Endothelial cell of umbilical vein (primary cell): ENCODE data around the gene KCNN1. TPM values are rescaled to one million over a fixed set of nuclear protein-coding genes. Genes with fewer than 3 reads are reported as not detected.
A peak's percentile ranks its signal among the peaks of the same experiment; 100 is the strongest.

ENCODE experiments used
- BruUV-seq: library from RNA; stranded (reverse); fragments of 400-500 nt; replicated peaks from 2 replicates; lab custom pipeline; 2021; lab: Mats Ljungman, UMichigan
- CTCF ChIA-PET: fragments of 300-600, 350-600 bp; sonication (Branson Sonifier 250); formaldehyde crosslinking; loops from one replicate; lab custom pipeline; 2021; ENCODE audit warnings: antibody characterized with exemption, inconsistent platforms; lab: Charles Lee
- POLR2A ChIA-PET: fragments of 300-600, 350-600 bp; sonication (Branson Sonifier 250); formaldehyde crosslinking; loops from one replicate; lab custom pipeline; 2021; ENCODE audit warnings: antibody characterized with exemption, inconsistent platforms; lab: Charles Lee
- DNase-seq: peaks from one replicate; pipeline ENCODE4 v3.0.0-alpha.2; 2011; ENCODE audit warnings: low read depth, low spot score
- FAIRE-seq: peaks from 2 replicates; lab custom pipeline; 2011; peaks lifted over from hg19 to GRCh38; lab: Jason Lieb, UNC
- H2AFZ ChIP-seq: 2 replicates; pipeline ENCODE4 v1.6.0; 2012; ENCODE audit warnings: low read depth, low read length, control low read depth, inconsistent platforms
- H3K27ac ChIP-seq: 2 replicates; pipeline ENCODE4 v1.5.1; 2011; ENCODE audit warnings: low read depth, mild to moderate bottlenecking, control low read depth, low read length, moderate library complexity; ENCODE audit not compliant: insufficient read depth
- H3K27me3 ChIP-seq, 2 experiments: 2 replicates each; pipeline versions ENCODE4 v1.6.0 to v1.6.1; 2011; ENCODE audit warnings: low read length in 2 of 2, mixed read lengths in 1 of 2; ENCODE audit not compliant: control insufficient read depth in 2 of 2, insufficient read depth in 2 of 2
- H3K36me3 ChIP-seq, 2 experiments: 2 replicates in 1 of 2; 3 replicates in 1 of 2; pipeline ENCODE4 v1.5.1; 2011; ENCODE audit warnings: low read length in 2 of 2, mild to moderate bottlenecking in 1 of 2, moderate library complexity in 1 of 2; ENCODE audit not compliant: control insufficient read depth in 2 of 2, insufficient read depth in 2 of 2; ENCODE audit errors: extremely low read depth in 1 of 2
- H3K4me1 ChIP-seq: 3 replicates; pipeline ENCODE4 v1.5.1; 2011; ENCODE audit warnings: mild to moderate bottlenecking, low read length; ENCODE audit not compliant: control insufficient read depth, insufficient read depth; ENCODE audit errors: extremely low read depth
- H3K4me2 ChIP-seq: 2 replicates; pipeline ENCODE4 v1.6.1; 2011; ENCODE audit warnings: low read length, control low read depth, mixed read lengths; ENCODE audit not compliant: insufficient read depth
- H3K4me3 ChIP-seq, 3 experiments: fragments of 200-600 bp in 1 of 3; sonication (generic), shearing (Covaris generic) in 1 of 3; replicated peaks in 1 of 3; 2 replicates each; pipeline ENCODE4 v1.5.1; 2011 to 2016; ENCODE audit warnings: control low read depth in 3 of 3, low read length in 3 of 3, mild to moderate bottlenecking in 2 of 3, inconsistent platforms in 1 of 3, low read depth in 1 of 3, moderate library complexity in 1 of 3; ENCODE audit not compliant: insufficient read depth in 1 of 3
- H3K79me2 ChIP-seq: 2 replicates; pipeline ENCODE4 v1.6.0; 2012; ENCODE audit warnings: low read length, inconsistent platforms; ENCODE audit not compliant: control insufficient read depth, insufficient read depth
- H3K9ac ChIP-seq: replicated peaks from 2 replicates; pipeline ENCODE3; 2011; ENCODE audit warnings: low read length, control low read depth; ENCODE audit not compliant: insufficient read depth; ENCODE audit errors: extremely low read depth
- H3K9me1 ChIP-seq: replicated peaks from 3 replicates; pipeline ENCODE4 v1.6.0; 2011; ENCODE audit warnings: mild to moderate bottlenecking, low read length; ENCODE audit not compliant: control insufficient read depth, insufficient read depth; ENCODE audit errors: extremely low read depth
- H3K9me3 ChIP-seq: replicated peaks from 2 replicates; pipeline ENCODE4 v1.5.1; 2012; ENCODE audit warnings: low read length, inconsistent platforms; ENCODE audit not compliant: control insufficient read depth, insufficient read depth
- H4K20me1 ChIP-seq: replicated peaks from 2 replicates; pipeline ENCODE3; 2011; ENCODE audit warnings: mild to moderate bottlenecking, low read length; ENCODE audit not compliant: control insufficient read depth, insufficient read depth; ENCODE audit errors: extremely low read depth
- CTCF ChIP-seq, 2 donors: IDR thresholded peaks; 1 replicate in 1 of 2; 2 replicates in 1 of 2; pipeline ENCODE4 v1.5.1; 2011; ENCODE audit warnings: low read length in 2 of 2, mild to moderate bottlenecking in 2 of 2, moderate library complexity in 2 of 2, control low read depth in 1 of 2, inconsistent platforms in 1 of 2, low read depth in 1 of 2; ENCODE audit not compliant: insufficient read depth in 1 of 2; ENCODE audit errors: extremely low read depth in 1 of 2
- EZH2 ChIP-seq: IDR thresholded peaks from 2 replicates; pipeline ENCODE4 v1.6.1; 2012; ENCODE audit warnings: borderline replicate concordance, low read depth, mild to moderate bottlenecking, moderate library complexity, low read length, inconsistent platforms; ENCODE audit not compliant: severe bottlenecking
- FOS ChIP-seq: IDR thresholded peaks from 2 replicates; pipeline ENCODE4 v1.6.1; 2011; ENCODE audit warnings: mild to moderate bottlenecking, low read length, moderate library complexity, borderline replicate concordance; ENCODE audit not compliant: insufficient read depth
- MYC ChIP-seq: IDR thresholded peaks from one replicate; pipeline ENCODE4 v1.6.1; 2011; ENCODE audit warnings: mild to moderate bottlenecking, low read depth, low read length
- POLR2AphosphoS5 ChIP-seq: IDR thresholded peaks from 2 replicates; pipeline ENCODE4 v1.6.1; 2012; ENCODE audit warnings: low read depth, mild to moderate bottlenecking, control low read depth, low read length, moderate library complexity; ENCODE audit not compliant: insufficient read depth
- dilution Hi-C: fragments of 300-500 bp; cut with MboI; formaldehyde crosslinking; loops from one replicate; pipeline ENCODE4 v1.15.0; 2019; ENCODE audit warnings: low sequenced_read_pairs; ENCODE audit not compliant: extremely low pct_ligation_motif_present
- intact Hi-C: fragments of 100-400 bp; cut with micrococcal nuclease; formaldehyde crosslinking; loops from one replicate; pipeline ENCODE4 v1.10.0; 2022
- polyA plus RNA-seq, 4 experiments: library from polyadenylated mRNA; depleted of rRNA in 3 of 4; stranded (reverse) in 3 of 4; unstranded in 1 of 4; fragments of >200 nt; gene quantifications; 2 replicates each; pipeline versions ENCODE4 v1.2.1 to v1.2.3, GENCODE V29; 2011 to 2012; ENCODE audit warnings: missing spikeins in 1 of 4
- total RNA-seq: library from RNA; stranded (reverse); gene quantifications from 2 replicates; pipeline ENCODE4 v1.2.3, GENCODE V29; 2021

KCNN1 gene
- total and polyA plus RNA-seq, 2 donors (not counting 3 experiments of a cell fraction or from before 2014, with no cell fraction given), result 0.18 to 0.80 TPM

GRCh38 chr19:17931532-17932191 lies 35.2 kb upstream of the KCNN1 start:
- TF ChIP-seq POLR2AphosphoS5 (no peak), FOS (no peak), CTCF (IDR thresholded peaks at IDR 0.05; ENCODE audit: extremely low read depth in 1 of 2, insufficient read depth in 1 of 2, low read depth in 1 of 2, low read length in 2 of 2) (no peak), EZH2 (no peak), MYC (no peak)
- intact Hi-C loops, result loop anchor here (1.0 to 5.0 kb wide), 4 partner anchors 15 to 139 kb away; partner anchors contain the start of gene RPL18A
- no peak overlapping the region for H3K27ac ChIP-seq
- peaks cover 16% of the 10 kb centered on the region for H3K4me1 ChIP-seq
- peaks cover 15% of the 10 kb centered on the region for H3K79me2 ChIP-seq
- H4K20me1 ChIP-seq, result no peaks in the 10 kb centered on the region
- ChIA-PET CTCF (interaction anchor here (1.0 to 4.4 kb wide), 12 partner anchors 12 to 436 kb away, joined by 4 to 118 read pairs (median 8); partner anchors contain the start of genes RPL18A and SLC5A5), POLR2A (interaction anchor here (1.7 kb wide), 1 partner anchor 72 kb away, joined by 18 read pairs; the partner anchor contains the start of gene RPL18A)
- H3K9me3 ChIP-seq, result no peaks in the 10 kb centered on the region
- no peak overlapping the region for H3K9ac ChIP-seq
- H3K4me3 ChIP-seq, result peak overlapping the region in 1 of 3 experiments; percentile 95
- dilution Hi-C loops, result no loop called here
- no peaks in the 10 kb centered on the region for H3K9me1 ChIP-seq
- peak overlapping the region; percentile 89 for H2AFZ ChIP-seq
- DNase-seq (peak; percentile 15), FAIRE-seq (no peak)
- BruUV-seq, result no TSS peak
- H3K4me2 ChIP-seq, result peak overlapping the region; percentile 72
- peaks cover 0 to 3% of the 10 kb centered on the region in 2 experiments for H3K36me3 ChIP-seq
- no peaks in the 10 kb centered on the region for H3K27me3 ChIP-seq
